B cell (primary cell): Measurements from ENCODE around the gene DNAH8. TPM values are rescaled to one million over a fixed set of nuclear protein-coding genes. Genes with fewer than 3 reads are reported as not detected.

Experiments used
- ATAC-seq: fragments of 200-7000 bp; cut with Tn5 transposase; one replicate; pipeline ENCODE4 v1.10.0; 2021; ENCODE audit warnings: low read depth, mild to moderate bottlenecking, moderate number of reproducible peaks, moderate library complexity
- CTCF ChIA-PET: fragments of 350-600 bp; sonication (Branson Sonifier 250); formaldehyde crosslinking; loops from one replicate; lab custom pipeline; 2021; ENCODE audit warnings: antibody characterized with exemption, inconsistent platforms; lab: Charles Lee
- POLR2A ChIA-PET: fragments of 350-600 bp; sonication (Branson Sonifier 250); formaldehyde crosslinking; loops from one replicate; lab custom pipeline; 2021; ENCODE audit warnings: antibody characterized with exemption; lab: Charles Lee
- DNase-seq: peaks from one replicate; pipeline ENCODE4 v3.0.0; 2013
- H2AFZ ChIP-seq: 2 replicates; pipeline ENCODE4 v1.6.1; 2012; ENCODE audit warnings: mild to moderate bottlenecking, low read depth, low read length; ENCODE audit not compliant: insufficient read depth, poor library complexity, severe bottlenecking
- H3K27ac ChIP-seq, 2 donors: 1 replicate in 1 of 2; 2 replicates in 1 of 2; pipeline ENCODE4 v1.5.1; 2012 to 2013; ENCODE audit warnings: low read length in 2 of 2, mild to moderate bottlenecking in 2 of 2, moderate library complexity in 1 of 2
- H3K27me3 ChIP-seq, 4 experiments: fragments of 200-600 bp in 1 of 4; sonication (generic) in 1 of 4; replicated peaks in 1 of 4; 1 replicate in 2 of 4; 2 replicates in 2 of 4; pipeline versions ENCODE4 v1.6.1 to v1.7.0; 2013 to 2016; ENCODE audit warnings: low read length in 3 of 4, mild to moderate bottlenecking in 2 of 4, mixed read lengths in 1 of 4, moderate library complexity in 1 of 4; ENCODE audit not compliant: insufficient read depth in 4 of 4, control insufficient read depth in 3 of 4; ENCODE audit errors: control extremely low read depth in 1 of 4
- H3K36me3 ChIP-seq, 2 experiments: replicated peaks in 1 of 2; 1 replicate in 1 of 2; 2 replicates in 1 of 2; pipeline versions ENCODE4 v1.6.1 to v1.7.1; 2013; ENCODE audit warnings: low read length in 1 of 2; ENCODE audit not compliant: insufficient read depth in 2 of 2, control insufficient read depth in 1 of 2; ENCODE audit errors: control extremely low read depth in 1 of 2, extremely low read depth in 1 of 2
- H3K4me1 ChIP-seq, 2 donors: fragments of 200-600 bp in 1 of 2; sonication (generic) in 1 of 2; 1 replicate in 1 of 2; 2 replicates in 1 of 2; pipeline versions ENCODE4 v1.5.1 to v1.6.1; 2013 to 2017; ENCODE audit warnings: low read length in 2 of 2; ENCODE audit not compliant: control insufficient read depth in 2 of 2, insufficient read depth in 2 of 2
- H3K4me2 ChIP-seq: replicated peaks from 2 replicates; pipeline ENCODE3; 2012; ENCODE audit warnings: mild to moderate bottlenecking, low read depth, low read length; ENCODE audit not compliant: poor library complexity, severe bottlenecking
- H3K4me3 ChIP-seq, 5 experiments: fragments of 200-600 bp in 1 of 5; sonication (generic) in 1 of 5; 1 replicate in 3 of 5; 2 replicates in 2 of 5; pipeline versions ENCODE4 v1.5.1 to v1.7.0; 2011 to 2016; ENCODE audit warnings: low read length in 4 of 5, mild to moderate bottlenecking in 4 of 5, low read depth in 2 of 5, control low read depth in 1 of 5, moderate library complexity in 1 of 5; ENCODE audit not compliant: insufficient read depth in 1 of 5; ENCODE audit errors: control extremely low read depth in 1 of 5, extremely low read depth in 1 of 5
- H3K79me2 ChIP-seq: fragments of 200-600 bp; sonication (generic); one replicate; pipeline ENCODE4 v1.6.0; 2016; ENCODE audit warnings: low read length; ENCODE audit not compliant: control insufficient read depth, insufficient read depth
- H3K9ac ChIP-seq: fragments of 200-600 bp; sonication (generic); 2 replicates; pipeline ENCODE4 v1.6.1; 2017; ENCODE audit warnings: mild to moderate bottlenecking, low read length, moderate library complexity
- H3K9me3 ChIP-seq, 3 donors: one replicate each; pipeline versions ENCODE4 v1.6.1 to v1.7.1; 2013; ENCODE audit warnings: low read length in 2 of 3; ENCODE audit not compliant: control insufficient read depth in 2 of 3, insufficient read depth in 1 of 3; ENCODE audit errors: control extremely low read depth in 1 of 3
- H4K20me1 ChIP-seq: 2 replicates; pipeline ENCODE4 v1.6.0; 2012; ENCODE audit warnings: mild to moderate bottlenecking, low read length; ENCODE audit not compliant: insufficient read depth, control insufficient read depth, poor library complexity, severe bottlenecking
- H3K27ac Mint-ChIP-seq: one replicate; pipeline ENCODE4 v1.8.0; 2021; ENCODE audit warnings: mixed read lengths
- H3K27me3 Mint-ChIP-seq: one replicate; pipeline ENCODE4 v1.8.0; 2021; ENCODE audit warnings: mixed read lengths
- H3K4me1 Mint-ChIP-seq: one replicate; pipeline ENCODE4 v1.8.0; 2021; ENCODE audit warnings: mixed read lengths
- H3K4me3 Mint-ChIP-seq: one replicate; pipeline ENCODE4 v1.8.0; 2021; ENCODE audit warnings: mixed read lengths
- H3K9me3 Mint-ChIP-seq: one replicate; pipeline ENCODE4 v1.8.0; 2022; ENCODE audit warnings: mixed read lengths; ENCODE audit not compliant: insufficient read depth
- EZH2 ChIP-seq: IDR thresholded peaks from 2 replicates; pipeline ENCODE4 v1.6.1; 2012; ENCODE audit warnings: borderline replicate concordance, low read depth, mild to moderate bottlenecking, moderate library complexity, low read length; ENCODE audit not compliant: insufficient read depth, poor library complexity, severe bottlenecking
- WGBS: methylation state at CpG from one replicate; pipeline ENCODE4 v1.1.5; 2013; ENCODE audit warnings: missing lambda C conversion rate; ENCODE audit not compliant: insufficient coverage; 5-methylcytosine and 5-hydroxymethylcytosine counted together
- intact Hi-C: fragments of 100-400 bp; cut with micrococcal nuclease; formaldehyde crosslinking; loops from one replicate; pipeline ENCODE4 v1.10.0; 2022
- polyA plus RNA-seq: library from polyadenylated mRNA; depleted of rRNA; stranded (reverse); fragments of >200 nt; gene quantifications from 2 replicates; pipeline ENCODE4 v1.2.3, GENCODE V29; 2012
- total RNA-seq, 2 donors: library from RNA; stranded (reverse); fragments of 120-200 nt in 1 of 2; gene quantifications; 1 replicate in 1 of 2; 2 replicates in 1 of 2; pipeline versions ENCODE4 v1.2.3 to v1.2.4, GENCODE V29; 2013 to 2022
- TF ChIP-seq, protein P1 (sequence below): fragments of 200-600 bp; IDR thresholded peaks from one replicate; pipeline ENCODE4 v1.8.0; 2022; ENCODE audit warnings: antibody characterized with exemption, mild to moderate bottlenecking

The DNAH8 gene
- total and polyA plus RNA-seq, 2 donors (not counting 1 experiment from before 2014, with no cell fraction given) = 0.69 to 1.1 TPM

DNA sequence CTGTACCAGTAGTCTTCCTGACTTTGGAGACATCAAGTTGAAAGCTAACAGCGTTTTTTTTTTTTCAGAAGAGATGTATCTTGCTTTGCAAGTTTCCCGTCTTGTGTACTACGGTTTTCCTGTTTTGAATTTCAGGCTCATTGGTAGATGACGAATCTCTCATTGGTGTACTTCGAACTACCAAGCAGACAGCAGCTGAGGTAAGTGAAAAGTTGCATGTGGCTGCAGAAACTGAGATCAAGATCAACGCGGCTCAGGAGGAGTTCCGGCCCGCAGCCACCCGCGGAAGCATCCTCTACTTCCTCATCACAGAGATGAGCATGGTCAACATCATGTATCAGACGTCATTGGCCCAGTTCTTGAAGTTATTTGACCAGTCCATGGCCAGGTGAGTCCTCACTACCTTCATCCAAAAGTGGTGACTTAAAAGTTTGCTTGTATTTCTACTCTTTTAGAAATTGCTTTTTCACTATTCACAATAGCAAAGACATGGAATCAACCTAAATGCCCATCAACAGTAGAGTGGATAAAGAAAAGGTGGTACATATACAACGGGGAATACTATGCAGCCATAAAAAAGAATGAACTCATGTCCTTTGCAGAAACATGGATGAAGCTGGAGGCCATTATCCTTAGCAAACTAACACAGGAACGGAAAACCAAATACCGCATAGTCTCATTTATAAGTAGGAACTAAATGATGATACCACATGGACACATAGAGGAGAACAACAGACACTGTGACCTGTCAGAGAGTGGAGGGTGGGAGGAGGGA, 222.9 kb downstream of the DNAH8 start:
- Mint-ChIP-seq H3K4me3 (no peak overlapping the region), H3K4me1 (no peaks in the 10 kb centered on the region), H3K27ac (no peak overlapping the region), H3K9me3 (no peaks in the 10 kb centered on the region), H3K27me3 (no peaks in the 10 kb centered on the region)
- no peaks in the 10 kb centered on the region for H3K36me3 ChIP-seq
- POLR2A ChIA-PET = no interaction called here
- no peaks in the 10 kb centered on the region for H3K27me3 ChIP-seq
- TF ChIP-seq, protein P1, sequence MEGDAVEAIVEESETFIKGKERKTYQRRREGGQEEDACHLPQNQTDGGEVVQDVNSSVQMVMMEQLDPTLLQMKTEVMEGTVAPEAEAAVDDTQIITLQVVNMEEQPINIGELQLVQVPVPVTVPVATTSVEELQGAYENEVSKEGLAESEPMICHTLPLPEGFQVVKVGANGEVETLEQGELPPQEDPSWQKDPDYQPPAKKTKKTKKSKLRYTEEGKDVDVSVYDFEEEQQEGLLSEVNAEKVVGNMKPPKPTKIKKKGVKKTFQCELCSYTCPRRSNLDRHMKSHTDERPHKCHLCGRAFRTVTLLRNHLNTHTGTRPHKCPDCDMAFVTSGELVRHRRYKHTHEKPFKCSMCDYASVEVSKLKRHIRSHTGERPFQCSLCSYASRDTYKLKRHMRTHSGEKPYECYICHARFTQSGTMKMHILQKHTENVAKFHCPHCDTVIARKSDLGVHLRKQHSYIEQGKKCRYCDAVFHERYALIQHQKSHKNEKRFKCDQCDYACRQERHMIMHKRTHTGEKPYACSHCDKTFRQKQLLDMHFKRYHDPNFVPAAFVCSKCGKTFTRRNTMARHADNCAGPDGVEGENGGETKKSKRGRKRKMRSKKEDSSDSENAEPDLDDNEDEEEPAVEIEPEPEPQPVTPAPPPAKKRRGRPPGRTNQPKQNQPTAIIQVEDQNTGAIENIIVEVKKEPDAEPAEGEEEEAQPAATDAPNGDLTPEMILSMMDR = no peak
- no peak for TF ChIP-seq EZH2
- no peak overlapping the region for H3K4me3 ChIP-seq
- DNase-seq = no peak
- H4K20me1 ChIP-seq = no peaks in the 10 kb centered on the region
- no peak overlapping the region for H2AFZ ChIP-seq
- CTCF ChIA-PET = no interaction called here
- WGBS = 96% methylated on average over 11 of the region's 15 CpGs
- no peak for ATAC-seq
- no peak overlapping the region for H3K9ac ChIP-seq
- H3K79me2 ChIP-seq = no peaks in the 10 kb centered on the region
- no peak overlapping the region for H3K27ac ChIP-seq
- H3K9me3 ChIP-seq = peaks cover 0 to 3% (median 0%) of the 10 kb centered on the region in 3 donors
- intact Hi-C loops = no loop called here
- H3K4me1 ChIP-seq = no peaks in the 10 kb centered on the region
- no peak overlapping the region for H3K4me2 ChIP-seq

DNA sequence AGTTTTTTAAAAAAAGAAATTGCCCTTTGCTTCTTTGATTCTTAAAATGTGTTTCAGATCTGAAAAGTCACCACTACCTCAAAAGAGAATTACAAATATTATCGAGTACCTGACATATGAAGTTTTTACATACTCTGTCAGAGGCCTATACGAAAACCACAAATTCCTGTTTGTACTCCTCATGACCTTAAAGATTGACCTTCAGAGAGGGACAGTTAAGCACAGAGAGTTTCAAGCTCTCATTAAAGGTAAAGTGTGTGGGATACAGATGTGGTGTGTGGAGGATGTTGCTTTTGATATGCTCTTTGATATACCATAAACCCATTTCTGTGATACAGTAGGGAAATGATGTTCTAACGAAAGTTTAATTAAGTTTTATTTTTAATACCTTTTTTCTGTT, 223.6 kb downstream of the DNAH8 start:
- Histone ChIP-seq H3K27me3 (no peaks in the 10 kb centered on the region), H3K79me2 (no peaks in the 10 kb centered on the region), H3K27ac (no peak overlapping the region), H3K9ac (no peak overlapping the region), H2AFZ (no peak overlapping the region), H3K36me3 (no peaks in the 10 kb centered on the region), H4K20me1 (no peaks in the 10 kb centered on the region), H3K4me1 (no peaks in the 10 kb centered on the region), H3K9me3 (peaks cover 0 to 3% (median 0%) of the 10 kb centered on the region in 3 donors), H3K4me3 (no peak overlapping the region), H3K4me2 (no peak overlapping the region)
- no peak for ATAC-seq
- no peaks in the 10 kb centered on the region for H3K4me1 Mint-ChIP-seq
- H3K27me3 Mint-ChIP-seq = no peaks in the 10 kb centered on the region
- no peak overlapping the region for H3K27ac Mint-ChIP-seq
- H3K9me3 Mint-ChIP-seq = no peaks in the 10 kb centered on the region
- TF ChIP-seq, protein P1 = no peak
- no peak for TF ChIP-seq EZH2
- CTCF ChIA-PET = no interaction called here
- no peak overlapping the region for H3K4me3 Mint-ChIP-seq
- no peak for DNase-seq
- WGBS = no CpG with 5 or more reads among the region's 3 CpGs
- POLR2A ChIA-PET = no interaction called here
- intact Hi-C loops = no loop called here
